ENCODE results near the gene OVCH1.

The OVCH1 gene

DNA sequence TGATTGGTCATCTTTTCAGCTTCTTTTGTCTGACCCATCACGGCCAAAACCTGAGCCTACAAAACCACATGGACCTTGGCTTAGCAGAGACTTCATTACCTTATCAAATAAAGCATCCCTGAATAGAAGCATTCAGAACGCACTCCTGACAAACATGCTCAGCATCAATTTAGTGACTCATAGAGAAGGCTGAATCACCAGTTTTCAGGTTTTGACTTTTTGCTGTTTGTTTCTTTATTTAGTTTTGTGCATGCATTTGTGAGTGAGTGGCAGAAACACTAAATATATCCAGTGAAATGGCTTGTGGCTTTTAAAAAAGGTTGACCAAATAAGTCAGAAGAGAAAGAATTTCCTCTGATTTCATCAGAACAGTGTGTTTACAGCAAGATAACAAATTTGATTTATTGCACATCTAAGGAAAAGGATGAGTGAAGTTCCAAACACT is 19.0 kb upstream of the OVCH1 start:
- H3K4me1 ChIP-seq (ENCODE audit: low read depth, poor library complexity, severe bottlenecking) = peaks cover 17% of the 10 kb centered on the region
- H3K36me3 ChIP-seq (ENCODE audit: insufficient read depth) = no peaks in the 10 kb centered on the region
- H3K27me3 ChIP-seq (ENCODE audit: insufficient read depth, low read depth) = no peaks in the 10 kb centered on the region
- H2AFZ ChIP-seq (ENCODE audit: low read depth) = no peak overlapping the region
- no peak overlapping the region for H3K4me3 ChIP-seq (IDR thresholded peaks at IDR 0.05; ENCODE audit: insufficient read depth, low read depth, low read length)
- TF ChIP-seq CTCF (conservative IDR thresholded peaks at IDR 0.05; ENCODE audit: low read depth, low read length) = no peak
- peak overlapping the region; percentile 39 for H3K4me2 ChIP-seq
- no peaks in the 10 kb centered on the region for H4K20me1 ChIP-seq (ENCODE audit: insufficient read depth)
- no peak overlapping the region for H3K27ac ChIP-seq
- H3K9ac ChIP-seq = no peak overlapping the region
- no peaks in the 10 kb centered on the region for H3K79me2 ChIP-seq (ENCODE audit: insufficient read depth, low read depth)

DNA sequence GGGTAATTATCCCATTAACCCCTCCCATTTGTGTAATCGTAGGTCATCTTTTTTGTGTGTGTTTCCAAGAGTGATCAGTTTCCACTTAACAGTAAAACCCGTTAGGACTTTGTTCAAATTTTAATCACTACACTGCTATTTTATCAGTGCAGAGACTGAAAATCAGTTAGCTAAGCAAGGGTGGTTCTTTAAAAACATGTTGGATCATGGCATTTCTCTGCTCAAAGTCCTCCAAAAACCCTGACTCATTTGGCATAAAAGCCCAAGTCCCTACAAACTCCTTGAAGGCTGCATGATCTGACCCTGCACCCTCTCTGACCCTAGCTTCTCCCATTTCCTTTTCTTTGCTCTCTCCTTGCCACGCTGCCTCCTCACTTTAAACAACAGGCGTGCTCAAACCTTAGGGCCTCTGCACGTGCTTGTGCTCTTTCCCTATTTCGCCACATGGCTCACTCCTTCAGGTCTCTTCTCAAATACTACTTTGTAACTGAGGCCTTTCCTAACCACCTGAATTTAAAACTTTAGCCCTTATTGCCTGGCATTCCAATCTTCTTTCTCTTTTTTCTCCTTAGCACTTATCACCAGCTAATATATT is 13.2 kb upstream of the OVCH1 start:
- H3K4me3 ChIP-seq (IDR thresholded peaks at IDR 0.05; ENCODE audit: insufficient read depth, low read depth, low read length) = no peak overlapping the region
- no peak for TF ChIP-seq CTCF (conservative IDR thresholded peaks at IDR 0.05; ENCODE audit: low read depth, low read length)
- no peaks in the 10 kb centered on the region for H3K79me2 ChIP-seq (ENCODE audit: insufficient read depth, low read depth)

GRCh38 chr12:29509503-29509902 is 12.0 kb upstream of the OVCH1 start:
- Histone ChIP-seq H3K4me1 (ENCODE audit: low read depth, poor library complexity, severe bottlenecking) (no peaks in the 10 kb centered on the region), H3K4me3 (IDR thresholded peaks at IDR 0.05; ENCODE audit: insufficient read depth, low read depth, low read length) (no peak overlapping the region), H3K4me2 (no peak overlapping the region), H2AFZ (ENCODE audit: low read depth) (no peak overlapping the region), H3K36me3 (ENCODE audit: insufficient read depth) (no peaks in the 10 kb centered on the region), H3K9ac (no peak overlapping the region), H3K27me3 (ENCODE audit: insufficient read depth, low read depth) (no peaks in the 10 kb centered on the region), H3K27ac (no peak overlapping the region), H4K20me1 (ENCODE audit: insufficient read depth) (no peaks in the 10 kb centered on the region), H3K79me2 (ENCODE audit: insufficient read depth, low read depth) (no peaks in the 10 kb centered on the region)
- no peak for TF ChIP-seq CTCF (conservative IDR thresholded peaks at IDR 0.05; ENCODE audit: low read depth, low read length)

More for the DNA sequence above, 13.2 kb upstream of the OVCH1 start:
- Histone ChIP-seq H3K9ac (no peak overlapping the region), H4K20me1 (ENCODE audit: insufficient read depth) (no peaks in the 10 kb centered on the region), H3K27ac (no peak overlapping the region), H3K4me1 (ENCODE audit: low read depth, poor library complexity, severe bottlenecking) (no peaks in the 10 kb centered on the region), H3K36me3 (ENCODE audit: insufficient read depth) (no peaks in the 10 kb centered on the region), H3K27me3 (ENCODE audit: insufficient read depth, low read depth) (no peaks in the 10 kb centered on the region), H3K4me2 (no peak overlapping the region), H2AFZ (ENCODE audit: low read depth) (no peak overlapping the region)

DNA sequence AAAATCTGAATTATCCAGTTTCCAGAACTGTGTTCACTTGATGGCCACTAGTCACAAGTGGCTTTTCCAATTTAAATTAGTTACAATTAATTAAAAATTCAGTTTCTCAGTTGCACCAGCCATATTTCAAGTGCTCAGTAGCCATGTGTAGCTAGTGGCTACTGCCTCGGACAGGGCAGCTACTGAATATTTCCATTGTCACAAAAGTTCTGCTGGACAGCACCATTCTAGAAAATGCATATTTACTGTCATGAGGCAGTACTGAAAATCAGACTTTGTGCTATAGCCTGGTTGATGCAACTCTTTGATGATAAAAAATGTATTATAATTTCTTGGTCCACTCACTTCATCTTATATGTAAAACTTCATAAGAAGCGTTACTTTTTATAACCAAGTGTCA is 11.5 kb upstream of the OVCH1 start:
- Histone ChIP-seq H3K27ac (no peak overlapping the region), H3K4me2 (no peak overlapping the region), H3K79me2 (ENCODE audit: insufficient read depth, low read depth) (no peaks in the 10 kb centered on the region), H4K20me1 (ENCODE audit: insufficient read depth) (no peaks in the 10 kb centered on the region), H2AFZ (ENCODE audit: low read depth) (no peak overlapping the region), H3K4me1 (ENCODE audit: low read depth, poor library complexity, severe bottlenecking) (no peaks in the 10 kb centered on the region), H3K9ac (no peak overlapping the region), H3K4me3 (IDR thresholded peaks at IDR 0.05; ENCODE audit: insufficient read depth, low read depth, low read length) (no peak overlapping the region), H3K36me3 (ENCODE audit: insufficient read depth) (no peaks in the 10 kb centered on the region), H3K27me3 (ENCODE audit: insufficient read depth, low read depth) (no peaks in the 10 kb centered on the region)
- no peak for TF ChIP-seq CTCF (conservative IDR thresholded peaks at IDR 0.05; ENCODE audit: low read depth, low read length)

Measured in KMS-11 (cell line).